GM19372 (cell line): Measurements from ENCODE around the gene NFIB.

ENCODE experiments used
- ATAC-seq: cut with Tn5 transposase; IDR thresholded peaks from one replicate; pipeline ENCODE4 v1.9.1; 2021; ENCODE audit warnings: mild to moderate bottlenecking, low read depth, moderate library complexity; ENCODE audit not compliant: unreplicated experiment

NFIB gene

DNA sequence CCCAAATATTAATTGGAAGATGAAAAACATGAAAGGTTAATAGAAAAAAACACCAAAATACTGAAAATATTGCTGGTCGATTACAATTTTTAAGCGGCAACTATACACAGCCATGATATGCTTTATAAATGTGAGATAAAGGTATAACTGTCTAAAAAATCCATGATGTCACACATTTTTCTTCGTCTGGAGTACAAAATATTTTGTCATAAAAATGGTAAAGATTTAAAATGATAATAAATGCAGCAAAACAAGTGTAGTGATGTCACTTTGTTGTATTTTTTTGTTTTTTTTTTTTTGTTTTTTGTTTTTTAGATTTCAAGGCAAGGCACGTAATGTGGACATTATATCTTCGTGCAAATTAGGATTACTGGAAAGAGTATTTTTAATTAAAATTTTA lies 227.4 kb downstream of the NFIB start:
- no peak for ATAC-seq

DNA sequence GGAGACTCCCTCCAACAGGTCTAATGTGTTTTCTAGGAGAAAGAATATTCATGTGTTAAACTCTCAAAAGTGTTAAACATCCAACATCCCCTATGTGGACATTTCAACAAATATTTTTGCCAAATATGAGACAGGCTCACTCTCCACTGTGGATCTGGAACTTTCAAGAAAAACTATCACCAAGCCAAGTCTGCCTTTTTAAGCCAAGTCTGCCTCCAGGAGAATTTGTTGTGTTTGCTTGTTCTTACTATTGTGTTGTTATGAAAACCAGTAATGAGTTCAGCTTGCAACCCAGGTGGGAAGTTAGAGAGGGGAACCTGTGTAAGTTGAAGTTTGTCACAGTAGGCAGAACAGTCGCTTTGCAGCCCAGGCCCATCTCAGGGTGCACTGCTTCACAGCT lies 228.1 kb downstream of the NFIB start:
- ATAC-seq, result no peak

DNA sequence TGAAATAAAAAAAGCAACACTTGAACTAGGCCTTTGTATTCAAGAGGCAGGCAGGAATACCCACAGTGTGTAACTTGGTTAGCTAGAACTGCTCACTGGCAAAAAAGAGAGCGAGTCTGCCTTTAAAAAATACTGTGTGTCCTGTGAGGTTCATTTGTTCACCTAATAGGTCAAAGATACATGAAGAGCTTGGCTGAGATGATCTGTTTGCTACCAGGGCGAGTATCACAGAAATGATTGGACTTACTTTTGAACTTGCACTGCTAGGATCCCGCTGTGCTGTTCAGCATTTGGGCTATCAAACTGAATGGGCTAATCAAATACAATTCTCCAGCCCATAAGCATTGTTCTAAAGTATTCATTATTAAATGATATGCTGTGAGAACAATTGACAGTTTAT lies 229.1 kb downstream of the NFIB start:
- ATAC-seq, result no peak

DNA sequence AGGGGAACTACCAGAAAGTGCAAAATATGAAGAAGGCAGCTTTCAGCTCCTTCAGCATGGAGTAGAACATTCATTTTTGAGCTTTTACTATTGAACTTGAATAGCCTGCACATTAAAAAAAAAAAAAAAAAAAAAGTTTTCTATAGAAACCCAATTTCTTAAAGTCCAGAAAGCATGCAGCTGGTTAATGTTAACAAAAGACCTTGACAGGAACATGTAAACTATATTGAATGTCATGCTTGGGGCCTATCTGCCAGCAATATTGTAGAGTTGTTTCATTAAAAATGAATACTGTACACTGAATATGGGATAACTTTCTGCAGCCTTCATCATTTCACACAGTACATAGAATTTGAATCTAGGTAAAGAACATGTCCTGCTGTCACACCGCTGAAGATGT lies 230.6 kb downstream of the NFIB start:
- no peak for ATAC-seq

DNA sequence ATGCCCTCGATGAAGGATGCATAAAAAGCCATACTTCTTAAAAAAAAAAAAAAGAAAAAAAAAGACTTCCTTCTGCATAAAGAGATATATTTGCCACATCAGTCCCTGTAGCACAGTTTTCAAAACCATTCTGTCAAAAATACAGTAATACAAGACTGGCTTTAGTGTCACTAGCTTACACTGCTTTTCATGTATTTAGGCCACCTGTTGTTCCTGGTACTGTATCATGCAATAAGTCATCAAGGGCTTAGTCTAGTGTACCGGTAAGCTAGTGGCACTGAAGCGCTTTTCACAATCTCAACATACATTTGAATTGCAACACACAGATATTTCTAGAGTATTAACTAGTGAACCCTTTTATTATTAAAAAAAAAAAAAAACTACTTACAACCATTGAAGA lies 231.2 kb downstream of the NFIB start:
- ATAC-seq, result no peak

DNA sequence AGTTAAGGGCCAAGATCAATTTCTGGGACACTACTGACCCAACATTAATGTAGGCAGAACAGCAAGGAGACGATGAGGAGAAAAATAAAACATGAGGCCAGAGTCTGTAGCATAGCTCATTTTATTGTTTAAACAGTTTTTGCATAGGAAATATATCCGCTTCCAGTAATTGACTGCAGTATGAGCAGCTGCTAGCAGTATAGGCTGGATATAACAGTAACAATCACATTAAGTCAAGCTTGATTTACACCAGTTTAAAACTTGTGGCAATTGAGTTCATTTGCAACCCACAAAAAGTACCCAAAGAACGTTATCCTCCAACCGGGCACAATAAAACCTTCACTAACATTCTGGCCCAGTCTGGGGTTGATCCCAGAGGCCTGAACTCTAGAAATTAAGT lies 232.2 kb downstream of the NFIB start:
- ATAC-seq, result no peak

DNA sequence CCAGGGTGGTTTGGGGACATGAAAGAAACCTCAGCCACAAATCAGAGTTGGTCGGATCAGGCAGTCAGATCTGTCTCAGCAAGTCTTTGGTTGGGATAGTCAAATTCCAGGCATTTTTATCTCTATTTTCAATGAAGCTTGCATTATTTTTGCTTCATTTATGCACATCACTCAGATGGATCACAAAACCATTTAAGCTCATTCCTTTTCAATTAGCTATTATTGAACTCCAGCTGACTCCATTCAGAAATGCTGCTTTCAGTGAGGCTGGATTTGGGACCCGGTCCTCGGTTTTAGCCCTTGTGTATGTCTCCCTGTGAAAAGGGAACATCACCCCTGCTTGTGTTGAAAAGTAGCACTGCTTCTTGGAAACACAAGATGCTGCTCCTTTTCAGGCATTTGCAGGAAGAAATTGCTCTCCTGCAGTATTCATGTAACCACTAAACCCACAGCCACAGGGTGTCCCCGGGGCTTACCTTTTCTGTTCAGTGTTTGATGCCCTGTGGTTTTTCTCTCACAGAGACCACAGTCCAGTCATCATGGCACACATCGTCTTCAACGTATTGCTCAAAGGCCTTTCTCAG lies 232.9 kb downstream of the NFIB start:
- no peak for ATAC-seq

DNA sequence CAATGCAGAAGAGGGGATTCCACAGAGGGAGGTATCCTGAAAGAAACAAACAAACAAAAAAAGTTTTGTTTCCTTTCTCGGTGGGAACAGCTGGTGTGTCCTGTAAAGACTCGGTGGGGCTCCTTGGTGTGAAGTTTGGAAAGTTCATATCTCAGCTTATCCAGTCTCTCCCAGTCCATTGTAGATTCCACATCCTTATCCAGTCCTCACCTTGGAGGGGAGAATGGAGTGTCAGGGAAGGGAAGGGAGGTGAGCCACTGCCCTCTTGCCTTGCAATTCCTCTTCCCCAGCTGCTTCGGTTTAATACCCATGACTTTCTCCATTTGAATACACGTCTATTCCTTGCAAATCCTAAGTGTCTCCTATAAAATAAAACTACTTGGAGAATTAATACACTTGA lies 234.5 kb downstream of the NFIB start:
- no peak for ATAC-seq

DNA sequence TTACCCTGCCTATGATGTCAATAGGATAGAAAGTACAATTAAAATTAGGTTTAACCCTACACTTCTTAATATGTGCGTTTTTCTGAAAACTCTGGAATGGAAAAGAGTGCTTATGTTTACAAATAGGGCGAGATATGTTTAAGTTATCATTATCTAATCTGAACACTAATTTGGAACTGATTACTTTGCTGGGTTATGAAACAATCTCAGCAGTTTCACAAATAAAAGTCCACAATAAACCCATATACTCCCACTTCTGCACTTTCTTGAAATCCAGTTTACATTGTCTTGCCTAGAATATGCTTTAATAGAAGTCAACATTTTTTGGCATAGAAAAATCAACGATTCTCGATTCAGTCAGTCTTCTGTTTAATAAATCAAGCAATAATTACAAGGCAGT lies 236.3 kb downstream of the NFIB start:
- ATAC-seq, result no peak

DNA sequence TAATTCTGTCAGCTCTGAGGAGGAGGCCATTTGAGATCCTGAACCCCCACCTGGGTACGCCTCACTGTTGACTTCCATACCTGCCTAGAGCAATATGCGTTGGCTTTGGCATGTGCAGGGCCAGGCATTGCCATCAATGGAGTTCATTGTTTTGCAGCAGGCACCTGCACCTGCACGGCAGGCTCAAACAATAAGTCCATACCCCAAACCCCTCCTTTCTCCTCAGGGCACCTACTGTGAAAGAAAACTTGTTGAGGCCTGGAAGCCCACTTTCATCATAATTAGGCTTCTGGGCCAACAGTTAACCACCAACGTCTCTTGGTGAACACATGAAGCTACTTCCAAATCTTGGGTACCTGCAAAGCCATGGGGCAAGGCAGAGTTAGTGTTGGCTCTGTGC lies 238.7 kb downstream of the NFIB start:
- no peak for ATAC-seq

DNA sequence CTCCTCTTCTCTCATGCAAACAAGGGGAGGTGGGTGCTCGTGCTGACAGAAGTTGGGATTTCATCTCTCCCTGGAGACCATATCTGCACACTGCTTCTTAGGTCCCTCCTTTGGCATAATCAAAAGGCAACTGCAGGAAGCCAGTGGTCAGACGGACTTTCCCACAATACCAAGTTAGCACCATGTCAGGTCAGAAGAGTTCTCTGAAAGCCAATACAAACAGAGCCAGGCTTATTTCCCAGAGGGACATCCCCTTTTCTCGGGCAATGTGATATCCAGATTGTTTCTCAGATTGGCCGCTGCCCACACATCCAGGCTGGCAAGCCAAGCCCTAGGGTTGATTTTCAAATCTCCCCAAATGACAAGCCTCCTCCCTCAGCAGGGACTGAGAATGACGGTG lies 241.1 kb downstream of the NFIB start:
- ATAC-seq, result no peak

DNA sequence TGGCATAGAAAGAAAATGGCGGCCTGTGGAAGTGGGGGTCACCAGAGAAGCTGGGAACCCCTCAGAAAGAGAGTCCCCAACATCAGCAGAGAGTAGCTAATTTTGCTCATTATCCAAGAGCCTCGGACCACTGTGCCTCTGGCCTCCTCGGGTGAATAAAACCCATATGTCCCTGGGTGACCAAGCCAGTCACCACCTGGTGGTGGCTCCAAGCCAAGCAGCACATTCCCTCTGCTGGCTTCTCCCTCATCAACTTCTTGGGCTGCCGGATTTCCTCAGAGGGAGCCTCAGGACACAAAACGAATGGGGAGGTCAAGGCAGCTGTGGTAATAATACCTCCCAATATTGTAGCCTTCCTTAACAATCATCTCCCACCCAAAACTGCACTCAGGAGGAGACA lies 242.5 kb downstream of the NFIB start:
- ATAC-seq, result no peak

DNA sequence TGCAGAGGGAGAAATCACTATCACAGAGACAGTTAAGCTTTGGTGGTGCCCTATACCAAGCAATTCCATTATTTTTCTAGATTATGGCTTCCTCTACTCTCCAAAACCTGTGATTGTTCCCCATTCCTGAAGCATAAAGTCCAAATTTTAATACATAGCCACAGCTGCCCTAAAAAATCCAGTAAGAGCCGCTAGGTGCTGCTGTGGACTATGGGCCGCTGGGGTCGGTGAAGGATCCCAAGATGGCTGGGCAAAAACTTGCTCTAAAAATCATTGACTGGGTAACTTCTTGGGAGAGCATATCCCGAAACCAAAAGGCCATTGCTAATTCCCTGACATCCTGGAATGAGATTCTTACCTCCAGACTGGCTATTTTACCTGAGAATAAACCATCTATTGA lies 245.3 kb downstream of the NFIB start:
- ATAC-seq, result no peak

DNA sequence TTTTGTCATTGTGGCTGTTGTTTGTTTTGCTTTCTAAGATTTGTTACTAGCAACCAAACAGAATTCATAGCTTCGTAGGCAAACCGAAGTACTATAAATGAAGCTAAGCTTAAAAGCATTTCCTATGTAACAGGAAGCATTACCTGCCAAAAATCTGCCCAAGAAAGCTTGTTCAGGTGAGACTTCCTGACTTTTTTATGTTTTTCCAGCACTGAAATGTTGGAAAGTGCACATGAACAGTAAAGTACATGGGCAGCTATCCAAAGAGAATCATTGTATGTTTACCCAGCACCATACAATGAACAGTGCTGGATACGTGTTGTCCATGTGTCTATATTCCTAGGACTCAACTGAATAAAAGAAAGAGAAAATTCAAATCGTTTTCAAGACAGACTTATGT lies 247.1 kb downstream of the NFIB start:
- no peak for ATAC-seq

DNA sequence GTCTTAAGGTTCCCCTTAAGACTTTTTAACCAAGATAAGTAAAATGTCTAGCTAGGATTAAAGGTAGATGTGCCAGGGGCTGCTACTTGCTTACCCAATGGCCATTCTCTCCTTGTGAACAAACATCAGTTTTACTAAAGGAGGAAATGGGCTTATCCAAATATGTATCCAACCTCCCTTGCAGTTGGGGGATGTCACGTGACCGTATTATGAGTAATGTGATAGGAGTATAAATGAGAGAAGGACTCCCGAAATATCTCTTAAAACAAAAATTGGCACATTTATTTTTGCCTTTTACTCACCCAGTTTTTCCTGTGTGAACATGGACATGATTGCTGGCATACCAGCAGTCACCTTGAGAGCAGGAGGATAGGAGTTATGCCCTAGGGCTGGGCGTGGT lies 247.9 kb downstream of the NFIB start:
- ATAC-seq, result no peak

DNA sequence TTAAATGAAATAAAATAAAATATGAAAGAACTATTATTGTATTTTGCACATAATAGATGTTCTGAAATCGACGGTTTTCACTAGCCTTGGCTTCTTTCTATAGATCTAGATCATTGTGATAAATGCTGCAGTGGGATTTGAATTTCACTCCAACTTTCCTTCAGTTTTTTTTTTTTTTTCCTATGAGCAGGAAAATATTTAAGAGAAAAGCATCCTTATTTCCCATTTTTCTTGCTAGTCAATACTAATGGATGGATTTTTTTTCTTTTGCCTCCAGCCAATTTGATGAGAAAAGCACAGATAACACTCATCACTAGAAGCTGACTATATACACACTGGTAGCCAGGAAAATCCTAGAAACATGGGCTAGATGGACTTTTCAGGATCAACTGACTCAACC lies 249.0 kb downstream of the NFIB start:
- ATAC-seq, result no peak

DNA sequence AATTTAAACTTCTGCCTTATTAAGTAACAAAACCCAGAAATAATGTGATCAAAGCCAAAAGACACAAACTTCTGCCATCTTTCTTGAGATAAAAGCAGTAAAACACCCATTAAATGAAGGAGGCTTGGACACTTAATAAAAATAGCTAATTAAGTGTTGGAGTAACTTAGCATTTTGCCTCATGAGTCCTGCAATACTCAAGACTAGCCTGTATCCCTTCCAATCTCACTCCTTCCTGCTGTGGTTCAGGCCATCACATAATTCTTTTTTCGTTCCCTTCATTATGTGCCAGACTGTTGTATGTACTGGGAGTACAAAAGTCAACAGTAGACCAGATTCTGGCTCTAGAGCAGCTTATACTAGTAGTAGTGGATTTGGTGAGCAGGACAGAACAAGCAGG lies 250.2 kb downstream of the NFIB start:
- ATAC-seq, result no peak

DNA sequence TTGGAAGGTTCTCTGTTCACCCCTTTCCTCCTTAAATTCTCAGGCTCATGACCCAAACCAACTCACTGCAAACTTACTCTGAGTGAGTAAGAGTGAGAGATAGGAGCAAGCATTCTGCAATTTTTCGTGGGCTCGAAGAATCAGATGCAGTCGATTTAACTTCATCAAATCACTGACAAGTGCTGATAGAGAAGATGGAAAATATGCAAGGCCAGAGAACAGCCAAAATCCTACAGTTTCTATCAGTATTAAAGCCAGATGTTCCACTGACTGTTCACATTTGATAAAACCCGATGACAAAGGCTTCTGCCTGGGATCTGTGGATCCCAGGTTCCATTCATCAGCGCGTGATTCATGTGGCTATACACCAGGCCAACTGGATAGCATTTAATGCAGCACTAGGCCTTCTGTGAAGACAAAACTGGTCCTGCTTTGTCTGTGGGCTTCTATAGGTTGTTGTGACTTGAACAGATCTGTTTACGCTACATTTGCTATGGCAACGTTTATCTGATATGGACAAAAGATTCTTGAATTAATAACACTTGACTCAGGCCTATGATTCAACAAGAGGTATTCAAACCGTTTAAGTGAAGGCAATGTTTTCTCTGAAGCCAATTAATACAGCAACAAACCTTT lies 251.2 kb downstream of the NFIB start:
- ATAC-seq, result no peak

DNA sequence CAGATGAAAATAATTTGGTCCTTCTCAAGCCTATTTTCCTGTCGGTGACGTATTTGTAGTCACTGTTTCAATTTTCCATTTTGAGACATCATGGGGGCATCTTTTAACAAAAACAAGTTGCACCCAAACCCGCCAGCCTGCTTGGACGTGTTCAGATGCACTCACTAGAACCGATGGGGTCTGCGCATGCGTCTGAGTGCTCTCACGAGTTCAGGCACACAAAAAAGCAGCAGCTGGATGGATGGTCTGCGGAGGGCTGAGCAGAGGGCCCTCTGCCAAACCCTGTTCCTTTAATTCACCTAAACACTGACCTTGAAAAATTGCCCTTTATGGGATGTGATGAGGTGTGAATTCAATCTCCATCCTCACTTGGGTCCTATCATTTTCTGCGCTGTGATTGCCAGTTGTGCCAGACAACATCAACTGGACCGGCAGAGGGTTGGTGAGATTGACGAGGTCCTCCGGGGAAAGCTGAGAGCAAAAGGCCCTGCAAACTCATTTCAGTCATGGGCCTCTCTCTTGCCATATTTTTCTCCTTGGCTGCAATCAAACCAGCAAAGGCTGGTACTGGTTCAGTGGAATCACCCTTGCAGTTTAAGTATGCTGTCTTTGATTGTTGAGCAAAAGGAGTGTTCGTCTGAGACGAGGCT lies 251.9 kb downstream of the NFIB start:
- no peak for ATAC-seq

DNA sequence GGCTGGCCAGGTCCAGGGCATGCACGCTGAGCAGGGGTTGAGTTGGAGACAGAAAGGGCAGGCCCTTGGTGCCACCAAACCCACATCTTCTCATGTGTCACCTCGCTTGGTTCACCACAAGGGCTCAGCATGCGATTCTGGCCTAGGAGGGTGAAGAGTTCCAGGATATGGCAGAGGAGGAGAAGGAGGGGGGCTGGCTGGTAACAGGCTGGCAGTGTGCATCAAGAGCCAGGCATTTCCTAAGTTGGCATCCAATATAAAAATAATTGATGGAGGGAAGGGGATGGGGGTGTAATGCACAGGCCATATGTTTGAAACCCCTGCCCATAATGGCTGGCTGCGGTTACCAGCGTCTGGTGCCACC lies 255.6 kb downstream of the NFIB start:
- no peak for ATAC-seq

DNA sequence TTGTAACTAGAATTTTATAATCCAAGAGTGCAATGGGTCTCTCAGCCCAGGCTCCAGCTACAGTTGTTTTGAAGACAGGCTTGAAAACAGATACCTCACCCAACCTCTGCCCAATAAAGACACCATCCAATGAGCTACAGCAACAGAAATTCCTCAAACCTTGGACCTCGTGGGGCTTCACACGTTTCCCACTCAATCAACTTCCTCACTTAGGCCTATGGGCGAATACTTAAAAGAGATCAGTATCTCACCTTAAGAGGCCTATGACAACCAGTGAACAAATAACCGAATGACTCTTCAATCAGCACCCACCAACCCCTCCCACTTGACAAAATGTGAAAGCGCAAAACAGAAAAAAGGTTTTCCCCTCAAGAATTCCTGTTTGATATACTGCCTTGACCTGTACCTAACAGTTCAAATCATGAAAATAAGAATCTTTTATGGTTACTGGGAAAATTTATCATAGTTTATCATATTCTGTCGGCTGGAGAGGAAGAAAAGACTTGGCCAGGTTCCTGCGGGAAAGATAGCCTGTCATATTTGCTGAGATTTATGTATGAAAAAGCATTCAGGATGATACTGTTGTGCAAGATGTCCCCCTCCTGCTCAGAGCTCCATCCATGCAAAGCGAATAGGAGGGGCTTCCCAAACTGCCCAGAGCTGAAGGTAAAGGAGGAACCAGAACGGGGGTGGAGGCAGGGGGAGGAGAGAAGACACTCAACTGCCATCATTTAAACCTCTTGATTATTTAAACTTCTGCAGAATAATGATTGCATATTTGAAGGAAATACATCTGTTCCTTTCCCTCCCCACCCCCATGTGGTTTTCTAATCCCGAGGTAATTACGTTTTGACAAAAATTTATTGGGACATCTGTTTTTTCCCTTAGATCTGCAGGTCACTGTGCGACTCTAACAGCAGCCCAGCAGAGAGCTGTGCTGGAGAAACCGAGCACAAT lies 256.3 kb downstream of the NFIB start:
- no peak for ATAC-seq
